Glutamatergic neuron (in vitro differentiated cells): ENCODE measurements around the gene CNTROB. TPM values are rescaled to one million over a fixed set of nuclear protein-coding genes. Genes with fewer than 3 reads are reported as not detected.

Source experiments
- DNase-seq: peaks from one replicate; pipeline ENCODE4 v3.0.0; 2022
- H3K27ac Mint-ChIP-seq: one replicate; pipeline ENCODE4 v1.8.0; 2020; ENCODE audit warnings: mild to moderate bottlenecking, mixed read lengths, inconsistent platforms; ENCODE audit not compliant: unreplicated experiment
- H3K27me3 Mint-ChIP-seq: one replicate; pipeline ENCODE4 v1.8.0; 2020; ENCODE audit warnings: mild to moderate bottlenecking, moderate library complexity, mixed read lengths, inconsistent platforms; ENCODE audit not compliant: unreplicated experiment
- H3K36me3 Mint-ChIP-seq: one replicate; pipeline ENCODE4 v1.8.0; 2020; ENCODE audit warnings: mild to moderate bottlenecking, mixed read lengths, inconsistent platforms; ENCODE audit not compliant: unreplicated experiment
- H3K4me1 Mint-ChIP-seq: one replicate; pipeline ENCODE4 v1.8.0; 2020; ENCODE audit warnings: mild to moderate bottlenecking, low read depth, mixed read lengths, inconsistent platforms; ENCODE audit not compliant: unreplicated experiment
- H3K4me3 Mint-ChIP-seq: one replicate; pipeline ENCODE4 v1.8.0; 2020; ENCODE audit warnings: mild to moderate bottlenecking, mixed read lengths, inconsistent platforms; ENCODE audit not compliant: unreplicated experiment
- H3K9me3 Mint-ChIP-seq: one replicate; pipeline ENCODE4 v1.8.0; 2020; ENCODE audit warnings: mild to moderate bottlenecking, moderate library complexity, mixed read lengths, inconsistent platforms; ENCODE audit not compliant: unreplicated experiment
- CTCF ChIP-seq: fragments of 200-600 bp; sonication (generic); IDR thresholded peaks from one replicate; pipeline ENCODE4 v1.5.0; 2021; ENCODE audit not compliant: partially characterized antibody, unreplicated experiment
- total RNA-seq: library from RNA; stranded (reverse); fragmentation: NEBNext Ultra II Directional; extraction: Animal tissue kit (Norgen Biotek cat#: 25700); gene quantifications from one replicate; pipeline ENCODE4 v1.2.1, GENCODE V29; 2021; ENCODE audit not compliant: unreplicated experiment

Gene CNTROB
- total RNA-seq, 1 donor from 2014 or later = 55.7 TPM

GRCh38 chr17:7922845-7923628 is 9.0 kb upstream of the CNTROB start:
- TF ChIP-seq CTCF = no peak
- Mint-ChIP-seq H3K27me3 (peaks cover 7% of the 10 kb centered on the region), H3K27ac (peak overlapping the region; percentile 60), H3K36me3 (peaks cover 3% of the 10 kb centered on the region), H3K9me3 (no peaks in the 10 kb centered on the region), H3K4me1 (peaks cover 2% of the 10 kb centered on the region), H3K4me3 (peak overlapping the region; percentile 83)
- peak; percentile 92 for DNase-seq

- peaks cover 4% of the 10 kb centered on the region for H3K9me3 Mint-ChIP-seq
- H3K4me1 Mint-ChIP-seq = peaks cover 5% of the 10 kb centered on the region
- no peak for DNase-seq
- no peak overlapping the region for H3K27ac Mint-ChIP-seq
- peaks cover 4% of the 10 kb centered on the region for H3K36me3 Mint-ChIP-seq
- TF ChIP-seq CTCF = no peak
- H3K27me3 Mint-ChIP-seq = peaks cover 16% of the 10 kb centered on the region
- H3K4me3 Mint-ChIP-seq = peak overlapping the region; percentile 28
These were observed 4.4 kb upstream of the CNTROB start for GRCh38 chr17:7927596-7927995.

GRCh38 chr17:7929158-7930023 is 2.6 kb upstream of the CNTROB start, which contains the start of gene KCNAB3:
Gene KCNAB3 (minus strand): TSS chr17:7929856. CDS start chr17:7929435, 421 bp downstream.
- H3K27ac Mint-ChIP-seq = no peak within 1 kb of the TSS
- DNase-seq = peak; percentile 81
- peaks cover 4% of the 10 kb centered on the region for H3K9me3 Mint-ChIP-seq
- no peak for TF ChIP-seq CTCF
- H3K4me3 Mint-ChIP-seq = peak within 1 kb of the TSS; percentile 99
- H3K36me3 Mint-ChIP-seq = peaks cover 4% of the 10 kb centered on the region
- H3K27me3 Mint-ChIP-seq = peaks cover 18% of the 10 kb centered on the region
- H3K4me1 Mint-ChIP-seq = peaks cover 14% of the 10 kb centered on the region

GRCh38 chr17:7930841-7931631 is 970 bp upstream of the CNTROB start:
- Mint-ChIP-seq H3K36me3 (peaks cover 9% of the 10 kb centered on the region), H3K27me3 (peaks cover 18% of the 10 kb centered on the region), H3K27ac (no peak overlapping the region), H3K9me3 (peaks cover 4% of the 10 kb centered on the region), H3K4me3 (peak overlapping the region; percentile 99), H3K4me1 (peaks cover 19% of the 10 kb centered on the region)
- TF ChIP-seq CTCF = no peak
- DNase-seq = no peak
